SK-N-MC (cell line): ENCODE data around the gene RBKS.

ENCODE experiments used
- DNase-seq: peaks from one replicate; pipeline ENCODE4 v3.0.0-alpha.2; 2011; ENCODE audit warnings: low read depth, low spot score
- H3K27ac ChIP-seq: fragments of 200-600 bp; sonication (generic); 2 replicates; pipeline ENCODE4 v1.5.1; 2016; ENCODE audit warnings: mixed run types
- H3K36me3 ChIP-seq: fragments of 200-600 bp; sonication (generic); 2 replicates; pipeline ENCODE4 v1.6.1; 2017; ENCODE audit warnings: antibody characterized with exemption, low read length, mixed read lengths; ENCODE audit not compliant: insufficient read depth
- H3K4me3 ChIP-seq: fragments of 200-600 bp; sonication (generic); 2 replicates; pipeline ENCODE4 v1.5.1; 2016
- H3K9ac ChIP-seq: fragments of 200-600 bp; sonication (generic); 2 replicates; pipeline ENCODE4 v1.8.0; 2017; ENCODE audit warnings: mixed run types, mixed read lengths; ENCODE audit not compliant: insufficient read length
- H3K9me3 ChIP-seq: fragments of 200-600 bp; sonication (generic); 2 replicates; pipeline ENCODE4 v1.6.1; 2017; ENCODE audit warnings: low read depth, mild to moderate bottlenecking, antibody characterized with exemption, low read length, moderate library complexity, mixed read lengths
- EZH2 ChIP-seq: fragments of 200-600 bp; sonication (generic); IDR thresholded peaks from one replicate; pipeline ENCODE4 v1.6.1; 2017; ENCODE audit warnings: antibody characterized with exemption
- FOXP2 ChIP-seq: optimal IDR thresholded peaks from 2 replicates; pipeline ENCODE3; 2011; ENCODE audit warnings: mild to moderate bottlenecking, moderate library complexity; ENCODE audit not compliant: insufficient read depth; ENCODE audit errors: extremely low read length, control extremely low read depth
- POLR2AphosphoS5 ChIP-seq: IDR thresholded peaks from 2 replicates; pipeline ENCODE4 v1.6.1; 2012; ENCODE audit warnings: mild to moderate bottlenecking, low read depth, low read length, borderline replicate concordance

Gene RBKS

DNA sequence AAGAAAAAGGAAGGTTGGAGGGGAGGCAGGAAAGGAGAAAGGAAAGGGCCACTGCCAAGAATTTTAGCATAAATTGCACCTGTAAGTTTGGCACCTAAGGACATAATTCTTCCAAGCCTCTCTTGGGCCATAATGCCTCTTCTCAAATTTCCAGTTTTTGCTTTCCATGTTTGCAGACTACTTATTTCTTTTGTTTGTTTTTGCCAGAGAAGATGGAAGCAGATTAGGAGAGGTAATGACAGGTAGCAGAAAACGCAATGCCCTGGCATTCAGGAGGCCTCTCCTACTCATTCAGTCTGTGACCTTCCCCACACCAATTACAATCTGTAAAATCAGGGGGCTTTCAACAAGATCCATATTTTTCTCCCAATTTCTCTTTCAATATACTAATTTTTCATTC, 61.9 kb downstream of the RBKS start:
- no peak for TF ChIP-seq POLR2AphosphoS5
- TF ChIP-seq FOXP2: no peak
- TF ChIP-seq EZH2: no peak
- Histone ChIP-seq H3K9ac (no peak overlapping the region), H3K9me3 (no peaks in the 10 kb centered on the region), H3K4me3 (no peak overlapping the region), H3K36me3 (no peaks in the 10 kb centered on the region), H3K27ac (no peak overlapping the region)
- no peak for DNase-seq

DNA sequence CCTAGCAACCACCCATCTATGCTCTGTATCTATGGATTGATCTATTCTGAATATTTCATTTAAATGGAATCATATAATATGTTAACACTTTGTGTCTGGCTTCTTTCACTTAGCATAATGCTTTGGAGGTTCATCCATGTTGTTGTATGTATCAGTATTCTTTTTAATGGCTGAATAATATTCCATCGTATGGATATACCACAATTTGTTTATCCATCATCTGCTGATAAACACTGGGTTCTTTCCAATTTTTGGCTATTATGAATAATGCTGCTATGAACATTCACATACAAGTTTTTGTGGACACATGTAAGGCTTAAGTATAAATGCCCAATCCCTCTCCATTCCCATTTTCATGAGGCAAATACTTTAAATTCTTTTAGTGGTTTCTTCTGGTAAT, 65.8 kb downstream of the RBKS start:
- DNase-seq: no peak
- Histone ChIP-seq H3K27ac (no peak overlapping the region), H3K36me3 (no peaks in the 10 kb centered on the region), H3K9me3 (no peaks in the 10 kb centered on the region), H3K9ac (no peak overlapping the region), H3K4me3 (no peak overlapping the region)
- TF ChIP-seq POLR2AphosphoS5: no peak
- no peak for TF ChIP-seq EZH2
- no peak for TF ChIP-seq FOXP2

DNA sequence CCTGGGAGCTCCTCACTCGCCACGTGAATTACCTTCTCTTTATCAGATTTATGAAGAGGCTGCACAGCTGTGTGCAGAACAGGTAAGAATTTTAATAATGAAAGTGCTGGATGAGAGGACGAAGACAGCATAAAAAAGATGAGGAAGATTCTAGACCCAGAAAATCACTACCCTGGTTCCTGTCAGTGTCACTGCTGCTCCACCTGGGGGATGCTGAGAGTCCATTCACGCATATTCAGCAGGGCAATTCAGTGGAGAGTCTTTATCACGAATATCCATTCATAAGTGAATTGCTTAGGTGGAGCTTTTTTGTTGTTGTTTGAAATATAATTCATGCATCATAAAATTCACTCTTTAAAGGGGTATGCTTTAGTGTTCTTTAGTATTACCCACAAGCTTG, 66.6 kb downstream of the RBKS start:
- no peak overlapping the region for H3K4me3 ChIP-seq
- H3K9ac ChIP-seq: no peak overlapping the region
- H3K27ac ChIP-seq: no peak overlapping the region
- no peak for DNase-seq
- H3K36me3 ChIP-seq: no peaks in the 10 kb centered on the region
- no peaks in the 10 kb centered on the region for H3K9me3 ChIP-seq
- no peak for TF ChIP-seq POLR2AphosphoS5
- no peak for TF ChIP-seq FOXP2
- TF ChIP-seq EZH2: no peak

DNA sequence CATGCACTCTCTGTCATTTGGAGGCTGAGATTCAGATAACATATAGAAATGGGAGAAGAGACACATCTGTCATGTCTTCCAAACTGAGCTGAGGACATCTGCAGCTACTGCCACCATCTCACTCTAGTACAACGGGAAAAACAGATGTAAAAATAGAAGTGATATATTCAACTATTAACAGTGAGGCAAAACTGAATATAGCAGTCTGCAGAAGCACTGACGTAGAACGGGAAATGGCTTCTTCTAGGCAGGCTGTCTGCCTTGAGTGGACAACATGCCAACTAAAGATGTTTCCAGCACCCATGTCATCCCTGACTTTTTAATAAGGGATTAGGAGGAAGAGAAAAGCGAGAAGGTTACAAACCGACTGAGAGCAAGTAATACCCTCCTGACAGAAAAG, 67.1 kb downstream of the RBKS start:
- no peak overlapping the region for H3K27ac ChIP-seq
- DNase-seq: no peak
- H3K9me3 ChIP-seq: no peaks in the 10 kb centered on the region
- no peak overlapping the region for H3K4me3 ChIP-seq
- H3K36me3 ChIP-seq: no peaks in the 10 kb centered on the region
- TF ChIP-seq FOXP2: no peak
- no peak for TF ChIP-seq EZH2
- TF ChIP-seq POLR2AphosphoS5: no peak
- H3K9ac ChIP-seq: no peak overlapping the region

DNA sequence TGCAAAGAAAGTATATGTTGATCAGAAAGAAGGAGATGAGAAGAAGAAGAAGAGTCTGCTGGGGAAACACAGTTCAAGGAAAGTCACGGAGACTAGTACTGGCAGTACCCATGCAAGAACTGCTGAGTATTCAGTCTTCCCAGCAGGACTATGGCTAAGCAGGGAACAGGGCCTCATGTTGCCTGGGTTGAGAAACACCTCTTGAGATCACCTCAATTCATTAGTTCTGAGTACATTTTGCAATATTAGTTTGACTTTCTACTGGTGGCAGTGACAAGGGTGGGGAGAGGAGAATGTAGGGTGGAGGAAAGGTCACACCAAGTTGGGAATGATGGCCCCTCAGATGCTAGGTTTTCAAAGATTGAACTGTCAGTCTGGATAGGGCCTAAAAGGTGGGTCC, 68.1 kb downstream of the RBKS start:
- H3K36me3 ChIP-seq: no peaks in the 10 kb centered on the region
- TF ChIP-seq POLR2AphosphoS5 (no peak), EZH2 (no peak), FOXP2 (no peak)
- H3K4me3 ChIP-seq: no peak overlapping the region
- DNase-seq: no peak
- no peaks in the 10 kb centered on the region for H3K9me3 ChIP-seq
- no peak overlapping the region for H3K27ac ChIP-seq
- no peak overlapping the region for H3K9ac ChIP-seq

DNA sequence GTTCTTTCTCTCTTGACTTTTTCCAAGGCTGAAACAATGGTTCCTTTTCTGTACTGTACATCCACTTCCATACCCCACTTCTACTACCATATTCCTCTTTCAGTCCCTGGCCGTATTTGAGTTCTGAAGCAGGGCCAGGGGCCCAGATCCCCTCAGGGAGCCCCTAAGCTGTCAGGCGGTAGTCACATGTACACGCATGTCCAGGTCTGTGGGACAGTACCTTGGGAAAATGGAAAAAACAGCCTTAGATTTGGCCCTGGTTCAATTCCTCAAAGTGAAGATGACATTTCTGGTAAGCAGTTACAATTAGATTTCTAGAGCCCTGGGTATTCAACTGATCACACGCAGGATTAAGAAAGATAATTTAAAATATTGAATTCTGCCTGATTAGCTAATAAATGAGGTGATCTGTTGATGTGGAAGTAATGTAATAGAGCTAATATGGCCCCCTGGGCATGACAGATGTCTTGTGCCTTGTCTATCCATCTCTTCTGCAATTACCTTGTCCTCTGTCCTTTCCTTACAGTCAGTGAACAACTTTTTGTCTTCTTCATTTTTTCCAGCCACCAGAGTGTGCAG, 74.2 kb downstream of the RBKS start:
- Histone ChIP-seq H3K4me3 (no peak overlapping the region), H3K9ac (no peak overlapping the region), H3K36me3 (no peaks in the 10 kb centered on the region), H3K27ac (no peak overlapping the region), H3K9me3 (no peaks in the 10 kb centered on the region)
- no peak for TF ChIP-seq POLR2AphosphoS5
- TF ChIP-seq EZH2: no peak
- no peak for TF ChIP-seq FOXP2
- no peak for DNase-seq

DNA sequence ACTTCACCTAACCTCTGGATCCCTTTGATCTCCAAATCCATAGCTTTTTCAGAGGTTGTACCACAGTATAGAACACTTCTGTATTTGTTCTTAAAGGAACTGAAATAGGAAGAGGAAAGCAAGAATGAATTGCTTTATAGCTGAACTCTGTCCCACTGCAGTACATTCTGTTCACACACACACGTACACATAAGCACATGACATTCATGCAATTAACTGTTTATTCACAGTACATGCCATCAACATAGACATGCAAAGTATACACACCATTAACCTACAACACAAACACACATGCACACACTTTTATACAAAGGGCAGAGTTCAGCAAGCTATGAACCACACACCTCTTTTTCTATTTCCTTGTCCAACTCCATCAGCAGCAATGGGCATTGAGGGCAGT, 75.4 kb downstream of the RBKS start:
- no peaks in the 10 kb centered on the region for H3K36me3 ChIP-seq
- no peak overlapping the region for H3K9ac ChIP-seq
- TF ChIP-seq FOXP2 (no peak), POLR2AphosphoS5 (no peak), EZH2 (no peak)
- no peak overlapping the region for H3K4me3 ChIP-seq
- DNase-seq: no peak
- no peaks in the 10 kb centered on the region for H3K9me3 ChIP-seq
- no peak overlapping the region for H3K27ac ChIP-seq

DNA sequence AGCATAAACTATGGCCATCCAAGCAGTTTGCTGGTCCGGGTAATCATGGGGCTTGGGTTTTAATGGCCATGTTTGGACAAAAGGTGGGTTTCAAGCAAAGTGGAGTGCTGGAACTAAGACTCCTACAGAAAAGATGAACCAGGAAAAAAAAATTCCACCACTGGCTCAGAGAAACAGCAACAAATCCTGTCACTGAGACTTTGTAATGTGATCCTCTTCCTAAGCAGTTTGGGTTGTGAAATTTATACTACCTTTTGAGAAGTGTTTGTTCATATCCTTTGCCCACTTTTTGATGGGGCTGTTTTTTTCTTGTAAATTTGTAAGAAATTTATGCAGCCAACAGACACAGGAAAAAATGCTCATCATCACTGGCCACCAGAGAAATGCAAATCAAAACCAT, 78.4 kb downstream of the RBKS start:
- Histone ChIP-seq H3K9me3 (no peaks in the 10 kb centered on the region), H3K4me3 (no peak overlapping the region), H3K36me3 (no peaks in the 10 kb centered on the region), H3K27ac (no peak overlapping the region), H3K9ac (no peak overlapping the region)
- no peak for DNase-seq
- TF ChIP-seq POLR2AphosphoS5 (no peak), EZH2 (no peak), FOXP2 (no peak)

DNA sequence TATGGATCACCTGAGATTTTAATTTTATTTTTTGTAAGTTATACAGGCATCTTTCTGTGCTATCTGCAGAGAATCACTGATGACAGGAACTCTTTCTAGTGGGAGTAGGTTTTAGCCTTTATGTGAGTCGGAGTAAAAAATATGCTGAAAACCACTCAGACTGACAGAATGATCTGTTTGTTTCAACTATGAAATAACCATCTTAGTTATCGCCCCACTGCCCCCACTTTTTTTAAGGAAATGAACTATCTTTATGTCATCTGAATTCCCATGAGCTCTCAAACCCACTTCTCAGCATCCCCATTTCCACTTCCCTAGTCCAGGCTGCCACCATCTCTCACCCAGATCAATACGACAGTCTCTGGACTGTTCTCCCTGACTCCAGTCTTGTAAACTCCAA, 79.7 kb downstream of the RBKS start:
- TF ChIP-seq POLR2AphosphoS5: no peak
- TF ChIP-seq FOXP2: no peak
- TF ChIP-seq EZH2: no peak
- DNase-seq: no peak
- Histone ChIP-seq H3K9me3 (no peaks in the 10 kb centered on the region), H3K9ac (no peak overlapping the region), H3K4me3 (no peak overlapping the region), H3K36me3 (no peaks in the 10 kb centered on the region), H3K27ac (no peak overlapping the region)
